Calu3 (cell line): ENCODE results near the gene CD28. TPM values are rescaled to one million over a fixed set of nuclear protein-coding genes. Genes with fewer than 3 reads are reported as not detected.

ENCODE experiments used
- Bru-seq: library from RNA; stranded (reverse); fragments of 400-500 nt; gene quantifications from one replicate; lab custom pipeline; 2021; lab: Mats Ljungman, UMichigan
- BruChase-seq, 2 experiments: library from RNA; stranded (reverse); fragments of 400-500 nt; gene quantifications; one replicate each; lab custom pipeline; 2021; lab: Mats Ljungman, UMichigan
- BruUV-seq: library from RNA; stranded (reverse); fragments of 400-500 nt; replicated peaks from 2 replicates; lab custom pipeline; 2021; lab: Mats Ljungman, UMichigan
- CTCF ChIA-PET: fragments of 300-600 bp; sonication (Branson Sonifier 250); formaldehyde crosslinking; loops from one replicate; lab custom pipeline; 2022; ENCODE audit warnings: antibody characterized with exemption; lab: Charles Lee
- DNase-seq: peaks from one replicate; pipeline ENCODE4 v3.0.0; 2022
- H3K27ac Mint-ChIP-seq: one replicate; pipeline ENCODE4 v1.8.0; 2022; ENCODE audit warnings: mixed read lengths; ENCODE audit not compliant: unreplicated experiment
- H3K27me3 Mint-ChIP-seq: one replicate; pipeline ENCODE4 v1.8.0; 2022; ENCODE audit warnings: mixed read lengths; ENCODE audit not compliant: unreplicated experiment
- H3K36me3 Mint-ChIP-seq: one replicate; pipeline ENCODE4 v1.8.0; 2022; ENCODE audit warnings: mild to moderate bottlenecking, moderate library complexity, mixed read lengths; ENCODE audit not compliant: insufficient read depth, unreplicated experiment
- H3K4me1 Mint-ChIP-seq: one replicate; pipeline ENCODE4 v1.8.0; 2022; ENCODE audit warnings: mild to moderate bottlenecking, low read depth, mixed read lengths; ENCODE audit not compliant: unreplicated experiment
- H3K4me3 Mint-ChIP-seq: one replicate; pipeline ENCODE4 v1.8.0; 2022; ENCODE audit warnings: mild to moderate bottlenecking, low read depth, moderate library complexity, mixed read lengths; ENCODE audit not compliant: unreplicated experiment
- H3K9me3 Mint-ChIP-seq: one replicate; pipeline ENCODE4 v1.8.0; 2022; ENCODE audit warnings: low read depth, mixed read lengths; ENCODE audit not compliant: unreplicated experiment
- CTCF ChIP-seq: fragments of 200-600 bp; IDR thresholded peaks from one replicate; pipeline ENCODE4 v1.8.0; 2022; ENCODE audit warnings: antibody characterized with exemption; ENCODE audit not compliant: unreplicated experiment
- intact Hi-C: fragments of 100-400 bp; cut with micrococcal nuclease; formaldehyde crosslinking; loops from one replicate; pipeline ENCODE4 v1.10.0; 2022; ENCODE audit not compliant: unreplicated experiment
- long read RNA-seq: library from polyadenylated mRNA; stranded (forward); transcript quantifications from one replicate; pipeline ENCODE4 v2.0.0, GENCODE V29; 2022
- total RNA-seq: library from RNA; stranded (reverse); gene quantifications from 2 replicates; pipeline ENCODE4 v1.2.3, GENCODE V29; 2022

CD28 gene
- total RNA-seq (0.07 TPM in 1 of 2 replicates, not detected in the other), Bru-seq, nascent RNA (percentile 23 among the genes with signal in this experiment), BruChase-seq, experiment 1, labeled RNA remaining after a 6-hour chase (percentile 19 among the genes with signal in this experiment), BruChase-seq, experiment 2, labeled RNA remaining after a 2-hour chase (percentile 14 among the genes with signal in this experiment)
- long read RNA-seq, result 0 reads

GRCh38 chr2:203706403-203706802, at the start of gene CD28:
Gene CD28, plus strand, starts transcription at chr2:203706639. Its CDS starts 58 bp downstream, at chr2:203706697.
- Mint-ChIP-seq H3K36me3 (no peaks in the 10 kb centered on the region), H3K27me3 (no peaks in the 10 kb centered on the region), H3K27ac (no peak within 1 kb of the TSS), H3K9me3 (no peaks in the 10 kb centered on the region), H3K4me3 (no peak within 1 kb of the TSS), H3K4me1 (peaks cover 7% of the 10 kb centered on the region)
- intact Hi-C loops, result no loop called here
- BruUV-seq, result no TSS peak
- DNase-seq, result no peak
- CTCF ChIA-PET, result no interaction called here
- no peak for TF ChIP-seq CTCF

- CTCF ChIA-PET, result interaction anchor here (0.5 to 0.7 kb wide), 3 partner anchors 45 to 817 kb away, joined by 3 read pairs; no protein-coding TSS in a partner anchor
- TF ChIP-seq CTCF, result no peak
- intact Hi-C loops, result no loop called here
- H3K27me3 Mint-ChIP-seq, result no peaks in the 10 kb centered on the region
- H3K9me3 Mint-ChIP-seq, result peaks cover 2% of the 10 kb centered on the region
- H3K36me3 Mint-ChIP-seq, result no peaks in the 10 kb centered on the region
- H3K4me3 Mint-ChIP-seq, result no peak overlapping the region
- no peak for DNase-seq
- H3K27ac Mint-ChIP-seq, result no peak overlapping the region
- H3K4me1 Mint-ChIP-seq, result peaks cover 57% of the 10 kb centered on the region
- no TSS peak for BruUV-seq
These were observed 46.9 kb upstream of the CD28 start for GRCh38 chr2:203659331-203660049.

GRCh38 chr2:203660465-203660864, 46.0 kb upstream of the CD28 start:
- no TSS peak for BruUV-seq
- DNase-seq, result no peak
- no peak for TF ChIP-seq CTCF
- Mint-ChIP-seq H3K4me1 (peaks cover 47% of the 10 kb centered on the region), H3K4me3 (no peak overlapping the region), H3K27me3 (no peaks in the 10 kb centered on the region), H3K9me3 (peaks cover 2% of the 10 kb centered on the region), H3K27ac (no peak overlapping the region), H3K36me3 (no peaks in the 10 kb centered on the region)
- intact Hi-C loops, result no loop called here
- CTCF ChIA-PET, result interaction anchor here (0.6 kb wide), 1 partner anchor 818 kb away, joined by 3 read pairs; no protein-coding TSS in a partner anchor

- no peak for TF ChIP-seq CTCF
- no TSS peak for BruUV-seq
- CTCF ChIA-PET, result no interaction called here
These were observed 45.0 kb upstream of the CD28 start for GRCh38 chr2:203661279-203661908.

More at GRCh38 chr2:203661279-203661908, 45.0 kb upstream of the CD28 start:
- no peak overlapping the region for H3K4me3 Mint-ChIP-seq
- no peak overlapping the region for H3K27ac Mint-ChIP-seq
- no peaks in the 10 kb centered on the region for H3K36me3 Mint-ChIP-seq
- peaks cover 2% of the 10 kb centered on the region for H3K9me3 Mint-ChIP-seq
- intact Hi-C loops, result no loop called here
- no peak for DNase-seq
- no peaks in the 10 kb centered on the region for H3K27me3 Mint-ChIP-seq
- peaks cover 38% of the 10 kb centered on the region for H3K4me1 Mint-ChIP-seq
